KMS-11 (cell line): Measurements from ENCODE around the gene LYSET.
A peak's percentile ranks its signal among the peaks of the same experiment; 100 is the strongest.

Experiments used
- H2AFZ ChIP-seq: fragments of 200-600 bp; sonication (generic); 2 replicates; pipeline ENCODE4 v1.6.1; 2016; ENCODE audit warnings: antibody characterized with exemption, mixed run types, low read depth
- H3K27ac ChIP-seq: fragments of 200-600 bp; sonication (generic); 2 replicates; pipeline ENCODE4 v1.6.1; 2016; ENCODE audit warnings: mild to moderate bottlenecking, mixed run types
- H3K27me3 ChIP-seq: fragments of 200-600 bp; sonication (generic); 2 replicates; pipeline ENCODE4 v1.6.1; 2017; ENCODE audit warnings: mild to moderate bottlenecking, low read depth, mixed run types, moderate library complexity; ENCODE audit not compliant: insufficient read depth
- H3K36me3 ChIP-seq: fragments of 200-600 bp; sonication (generic); 2 replicates; pipeline ENCODE4 v1.6.1; 2017; ENCODE audit warnings: mild to moderate bottlenecking, mixed run types; ENCODE audit not compliant: insufficient read depth
- H3K4me1 ChIP-seq: fragments of 200-600 bp; sonication (generic); 2 replicates; pipeline ENCODE4 v1.6.1; 2016; ENCODE audit warnings: mild to moderate bottlenecking, low read depth, mixed run types; ENCODE audit not compliant: poor library complexity, severe bottlenecking
- H3K4me2 ChIP-seq: fragments of 200-600 bp; sonication (generic); 2 replicates; pipeline ENCODE4 v1.7.0; 2016; ENCODE audit warnings: mild to moderate bottlenecking, mixed run types
- H3K4me3 ChIP-seq: fragments of 200-600 bp; sonication (generic); IDR thresholded peaks from 2 replicates; pipeline ENCODE4 v1.6.1; 2017; ENCODE audit warnings: low read depth, low read length, mixed read lengths; ENCODE audit not compliant: insufficient read depth
- H3K79me2 ChIP-seq: fragments of 200-600 bp; sonication (generic); 2 replicates; pipeline ENCODE4 v1.6.1; 2016; ENCODE audit warnings: low read depth, mixed run types; ENCODE audit not compliant: insufficient read depth
- H3K9ac ChIP-seq: fragments of 200-600 bp; sonication (generic); 2 replicates; pipeline ENCODE4 v1.6.1; 2016; ENCODE audit warnings: mild to moderate bottlenecking, mixed run types
- H4K20me1 ChIP-seq: fragments of 200-600 bp; sonication (generic); 2 replicates; pipeline ENCODE4 v1.6.1; 2016; ENCODE audit warnings: mild to moderate bottlenecking, mixed run types; ENCODE audit not compliant: insufficient read depth
- TF ChIP-seq, protein P1 (sequence below): fragments of 200-600 bp; sonication (generic); conservative IDR thresholded peaks from 2 replicates; pipeline ENCODE4 v1.6.1; 2017; ENCODE audit warnings: low read depth, mild to moderate bottlenecking, antibody characterized with exemption, low read length, moderate library complexity, mixed read lengths

Gene LYSET

DNA sequence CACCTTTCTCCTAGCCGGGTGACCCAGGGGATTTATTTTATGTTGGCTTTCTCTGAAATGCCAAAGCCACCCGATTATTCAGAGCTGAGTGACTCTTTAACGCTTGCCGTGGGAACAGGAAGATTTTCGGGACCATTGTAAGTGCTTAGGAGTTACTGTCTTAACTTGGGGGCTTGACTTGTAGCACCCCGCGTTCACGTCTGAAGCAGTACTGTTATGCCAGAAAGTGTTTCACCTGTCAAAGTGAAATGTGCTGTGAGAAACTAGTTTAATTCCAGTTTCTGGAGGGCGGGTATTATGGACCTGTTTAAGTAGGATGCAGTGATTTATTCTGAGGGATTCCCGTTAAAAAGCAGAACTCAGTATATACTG lies 218 bp downstream of the LYSET start:
- TF ChIP-seq, protein P1, sequence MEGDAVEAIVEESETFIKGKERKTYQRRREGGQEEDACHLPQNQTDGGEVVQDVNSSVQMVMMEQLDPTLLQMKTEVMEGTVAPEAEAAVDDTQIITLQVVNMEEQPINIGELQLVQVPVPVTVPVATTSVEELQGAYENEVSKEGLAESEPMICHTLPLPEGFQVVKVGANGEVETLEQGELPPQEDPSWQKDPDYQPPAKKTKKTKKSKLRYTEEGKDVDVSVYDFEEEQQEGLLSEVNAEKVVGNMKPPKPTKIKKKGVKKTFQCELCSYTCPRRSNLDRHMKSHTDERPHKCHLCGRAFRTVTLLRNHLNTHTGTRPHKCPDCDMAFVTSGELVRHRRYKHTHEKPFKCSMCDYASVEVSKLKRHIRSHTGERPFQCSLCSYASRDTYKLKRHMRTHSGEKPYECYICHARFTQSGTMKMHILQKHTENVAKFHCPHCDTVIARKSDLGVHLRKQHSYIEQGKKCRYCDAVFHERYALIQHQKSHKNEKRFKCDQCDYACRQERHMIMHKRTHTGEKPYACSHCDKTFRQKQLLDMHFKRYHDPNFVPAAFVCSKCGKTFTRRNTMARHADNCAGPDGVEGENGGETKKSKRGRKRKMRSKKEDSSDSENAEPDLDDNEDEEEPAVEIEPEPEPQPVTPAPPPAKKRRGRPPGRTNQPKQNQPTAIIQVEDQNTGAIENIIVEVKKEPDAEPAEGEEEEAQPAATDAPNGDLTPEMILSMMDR = no peak
- no peaks in the 10 kb centered on the region for H3K27me3 ChIP-seq
- peaks cover 9% of the 10 kb centered on the region for H3K4me1 ChIP-seq
- H3K9ac ChIP-seq = peak overlapping the region; percentile 56; the same call in 1 of the 2 replicates
- no peaks in the 10 kb centered on the region for H3K36me3 ChIP-seq
- H2AFZ ChIP-seq = peak overlapping the region; percentile 82
- peaks cover 8% of the 10 kb centered on the region; the same call in 1 of the 2 replicates for H3K79me2 ChIP-seq
- H4K20me1 ChIP-seq = no peaks in the 10 kb centered on the region
- H3K4me2 ChIP-seq = peak overlapping the region; percentile 68
- H3K27ac ChIP-seq = peak overlapping the region; percentile 66
- H3K4me3 ChIP-seq = no peak overlapping the region

DNA sequence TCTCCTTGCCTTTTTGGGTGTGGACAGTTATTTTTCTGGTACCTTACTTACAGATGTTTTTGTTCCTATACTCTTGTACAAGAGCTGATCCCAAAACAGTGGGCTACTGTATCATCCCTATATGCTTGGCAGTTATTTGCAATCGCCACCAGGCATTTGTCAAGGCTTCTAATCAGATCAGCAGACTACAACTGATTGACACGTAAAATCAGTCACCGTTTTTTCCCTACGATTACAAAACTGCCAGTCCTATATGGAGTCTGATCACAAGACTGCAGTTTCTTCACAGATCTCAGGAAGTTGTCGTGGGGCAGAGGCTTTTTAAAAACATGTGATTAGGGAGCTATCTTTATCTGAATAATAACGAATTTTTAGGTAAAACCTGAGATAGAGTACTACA lies 1.3 kb downstream of the LYSET start:
- Histone ChIP-seq H3K27ac (no peak overlapping the region), H4K20me1 (no peaks in the 10 kb centered on the region), H3K79me2 (peaks cover 8% of the 10 kb centered on the region; the same call in 1 of the 2 replicates), H3K4me3 (no peak overlapping the region), H2AFZ (no peak overlapping the region), H3K4me2 (peak overlapping the region; percentile 68; the same call in 1 of the 2 replicates), H3K27me3 (no peaks in the 10 kb centered on the region), H3K9ac (no peak overlapping the region), H3K4me1 (peaks cover 9% of the 10 kb centered on the region), H3K36me3 (no peaks in the 10 kb centered on the region)
- TF ChIP-seq, protein P1 = no peak

DNA sequence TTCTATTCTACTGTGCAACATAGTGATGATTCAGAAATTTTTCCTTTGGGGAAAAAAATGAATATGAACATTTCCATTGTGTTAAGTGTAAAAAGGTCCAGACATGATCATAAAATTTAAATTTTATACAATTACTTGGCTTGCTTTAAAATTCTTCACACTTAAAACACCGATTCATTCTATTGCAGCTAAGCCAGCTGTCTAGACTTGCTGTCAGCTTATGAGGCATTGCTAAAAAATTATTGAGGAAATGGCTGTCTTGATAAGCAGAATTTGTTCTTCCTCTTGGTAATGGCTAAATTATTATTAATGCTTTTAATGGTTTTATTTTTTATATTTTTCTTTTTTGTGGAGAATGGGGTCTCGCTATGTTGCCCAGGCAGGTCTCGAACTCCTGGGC lies 1.8 kb downstream of the LYSET start:
- no peak overlapping the region for H3K4me2 ChIP-seq
- H3K4me1 ChIP-seq = peaks cover 9% of the 10 kb centered on the region
- no peaks in the 10 kb centered on the region for H4K20me1 ChIP-seq
- H3K4me3 ChIP-seq = no peak overlapping the region
- no peak overlapping the region for H3K27ac ChIP-seq
- TF ChIP-seq, protein P1 = no peak
- H3K79me2 ChIP-seq = peaks cover 8% of the 10 kb centered on the region; the same call in 1 of the 2 replicates
- no peak overlapping the region for H2AFZ ChIP-seq
- H3K27me3 ChIP-seq = no peaks in the 10 kb centered on the region
- no peak overlapping the region for H3K9ac ChIP-seq
- H3K36me3 ChIP-seq = no peaks in the 10 kb centered on the region

DNA sequence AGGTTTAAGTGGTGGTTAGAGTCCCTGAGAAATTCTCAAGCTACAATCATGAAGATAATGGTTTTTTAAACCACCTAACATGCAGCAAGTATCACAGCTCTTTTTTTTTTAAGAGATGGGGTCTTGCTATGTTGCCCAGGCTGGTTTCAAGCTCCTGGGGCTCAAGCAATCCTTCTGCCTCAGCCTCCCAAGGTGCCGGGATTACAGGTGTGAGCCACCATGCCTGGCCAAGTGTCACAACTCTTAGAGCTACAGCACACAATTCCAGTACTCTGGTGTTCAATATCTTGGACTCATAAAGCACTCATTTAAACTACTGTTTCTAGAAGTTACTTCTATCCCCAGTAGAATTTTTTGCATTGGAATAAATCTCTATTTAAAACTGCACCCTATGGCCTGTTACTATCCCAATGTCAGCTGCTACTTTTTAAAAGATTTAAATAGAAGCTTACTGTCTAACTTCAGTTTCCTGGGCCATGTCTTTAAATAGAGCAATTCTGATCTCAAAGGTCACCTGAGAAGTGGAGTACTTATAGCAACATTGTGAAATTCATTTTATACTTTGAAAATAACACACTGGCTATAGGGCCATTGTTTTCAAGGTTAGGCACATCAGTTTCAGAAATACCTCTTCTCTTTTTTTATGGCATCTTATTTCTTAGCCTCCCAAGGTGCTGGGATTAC lies 10.3 kb downstream of the LYSET start:
- no peak overlapping the region for H3K27ac ChIP-seq
- H2AFZ ChIP-seq = no peak overlapping the region
- no peaks in the 10 kb centered on the region for H3K27me3 ChIP-seq
- H3K9ac ChIP-seq = no peak overlapping the region
- TF ChIP-seq, protein P1 = no peak
- no peaks in the 10 kb centered on the region for H4K20me1 ChIP-seq
- no peaks in the 10 kb centered on the region for H3K79me2 ChIP-seq
- H3K4me3 ChIP-seq = no peak overlapping the region
- no peaks in the 10 kb centered on the region for H3K36me3 ChIP-seq
- no peak overlapping the region for H3K4me2 ChIP-seq
- no peaks in the 10 kb centered on the region for H3K4me1 ChIP-seq
